HepG2 (cell line): ENCODE data around the gene GLIS2. TPM values are rescaled to one million over a fixed set of nuclear protein-coding genes. Genes with fewer than 3 reads are reported as not detected.

Experiments
- HCFC1 ChIP-seq: fragments of 150-350 bp; IDR thresholded peaks from 2 replicates; pipeline ENCODE4 v1.6.1; 2014; ENCODE audit warnings: low read depth, low read length
- ISX ChIP-seq: sonication (generic); formaldehyde crosslinking; conservative IDR thresholded peaks from 2 replicates; pipeline ENCODE4 v1.5.0; 2020; ENCODE audit warnings: missing genetic modification reagents
- JDP2 ChIP-seq: sonication (generic); formaldehyde crosslinking; IDR thresholded peaks from 2 replicates; pipeline ENCODE4 v1.8.1; 2022; ENCODE audit warnings: missing genetic modification reagents, borderline replicate concordance
- NFYC ChIP-seq: IDR thresholded peaks from 2 replicates; pipeline ENCODE4 v1.6.1; 2016; ENCODE audit warnings: missing genetic modification reagents, missing compliant biosample characterization
- PCBP2 ChIP-seq: fragments of 200-400 bp; formaldehyde crosslinking; optimal IDR thresholded peaks from 2 replicates; pipeline ENCODE3; 2018; ENCODE audit warnings: low read length, low read depth; ENCODE audit not compliant: poor library complexity, severe bottlenecking
- RBAK ChIP-seq: sonication (generic); formaldehyde crosslinking; IDR thresholded peaks from 2 replicates; pipeline ENCODE4 v1.5.1; 2020; ENCODE audit warnings: mild to moderate bottlenecking, missing genetic modification reagents
- TP53 ChIP-seq: sonication (generic); formaldehyde crosslinking; conservative IDR thresholded peaks from 2 replicates; pipeline ENCODE4 v1.4.0; 2020; ENCODE audit warnings: missing genetic modification reagents
- YY1 ChIP-seq: IDR thresholded peaks from 2 replicates; pipeline ENCODE4 v1.6.1; 2011; ENCODE audit warnings: low read length, low read depth, moderate library complexity, mild to moderate bottlenecking; ENCODE audit not compliant: insufficient read depth, insufficient replicate concordance
- ZNF143 ChIP-seq: sonication (generic); formaldehyde crosslinking; IDR thresholded peaks from 2 replicates; pipeline ENCODE4 v1.4.0; 2020; ENCODE audit warnings: missing genetic modification reagents
- ZNF354B ChIP-seq: sonication (generic); formaldehyde crosslinking; IDR thresholded peaks from 2 replicates; pipeline ENCODE4 v1.8.0; 2022; ENCODE audit warnings: mild to moderate bottlenecking, missing genetic modification reagents
- ZNF574 ChIP-seq: sonication (generic); formaldehyde crosslinking; IDR thresholded peaks from 2 replicates; pipeline ENCODE4 v1.4.0; 2020; ENCODE audit warnings: missing genetic modification reagents
- ZNF841 ChIP-seq: sonication (generic); formaldehyde crosslinking; IDR thresholded peaks from 2 replicates; pipeline ENCODE4 v1.8.1; 2023; ENCODE audit warnings: missing genetic modification reagents, borderline replicate concordance
- ZSCAN9 ChIP-seq: IDR thresholded peaks from 2 replicates; pipeline ENCODE4 v1.6.1; 2016; ENCODE audit warnings: borderline replicate concordance
- polyA plus RNA-seq, 8 experiments: library from polyadenylated mRNA; depleted of rRNA in 3 of 8; stranded (reverse) in 7 of 8; unstranded in 1 of 8; fragments of >200 nt; fragmentation: Illumina TruSeq in 4 of 8; extraction: Trizol in 4 of 8; gene quantifications; 2 replicates each; pipeline versions ENCODE4 v1.2.1 to v1.2.3, GENCODE V29; 2011 to 2016; ENCODE audit warnings: low read depth in 4 of 8, missing spikeins in 1 of 8, mixed read lengths in 1 of 8; ENCODE audit not compliant: insufficient read depth in 1 of 8
- total RNA-seq, 5 experiments: library from RNA; depleted of rRNA; stranded (reverse); fragments of >200 nt; fragmentation: Illumina TruSeq; extraction: Trizol; gene quantifications; 2 replicates each; pipeline ENCODE4 v1.2.3, GENCODE V29; 2016; ENCODE audit warnings: low read depth in 1 of 5
- TF ChIP-seq, protein P1 (sequence below): sonication (generic); formaldehyde crosslinking; IDR thresholded peaks from 2 replicates; pipeline ENCODE4; 2020; ENCODE audit warnings: missing genetic modification reagents, mild to moderate bottlenecking, borderline replicate concordance
- TF ChIP-seq, protein P2 (sequence below), 2 experiments: fragments of 450-650 bp in 1 of 2; sonication (generic) in 1 of 2; formaldehyde crosslinking in 1 of 2; IDR thresholded peaks; 2 replicates each; pipeline versions ENCODE4 v1.6.1 to v1.8.0; 2016 to 2022; ENCODE audit warnings: antibody characterized with exemption in 1 of 2, mild to moderate bottlenecking in 1 of 2, missing genetic modification reagents in 1 of 2

Gene GLIS2
- total and polyA plus RNA-seq, 2 of the 13 experiments (the other 11 are each of a cell fraction or from before 2014, with no cell fraction given): 0.28 to 0.29 TPM

GRCh38 chr16:4290236-4290830 is 25.5 kb upstream of the GLIS2 start (continued):
- TF ChIP-seq, protein P1, sequence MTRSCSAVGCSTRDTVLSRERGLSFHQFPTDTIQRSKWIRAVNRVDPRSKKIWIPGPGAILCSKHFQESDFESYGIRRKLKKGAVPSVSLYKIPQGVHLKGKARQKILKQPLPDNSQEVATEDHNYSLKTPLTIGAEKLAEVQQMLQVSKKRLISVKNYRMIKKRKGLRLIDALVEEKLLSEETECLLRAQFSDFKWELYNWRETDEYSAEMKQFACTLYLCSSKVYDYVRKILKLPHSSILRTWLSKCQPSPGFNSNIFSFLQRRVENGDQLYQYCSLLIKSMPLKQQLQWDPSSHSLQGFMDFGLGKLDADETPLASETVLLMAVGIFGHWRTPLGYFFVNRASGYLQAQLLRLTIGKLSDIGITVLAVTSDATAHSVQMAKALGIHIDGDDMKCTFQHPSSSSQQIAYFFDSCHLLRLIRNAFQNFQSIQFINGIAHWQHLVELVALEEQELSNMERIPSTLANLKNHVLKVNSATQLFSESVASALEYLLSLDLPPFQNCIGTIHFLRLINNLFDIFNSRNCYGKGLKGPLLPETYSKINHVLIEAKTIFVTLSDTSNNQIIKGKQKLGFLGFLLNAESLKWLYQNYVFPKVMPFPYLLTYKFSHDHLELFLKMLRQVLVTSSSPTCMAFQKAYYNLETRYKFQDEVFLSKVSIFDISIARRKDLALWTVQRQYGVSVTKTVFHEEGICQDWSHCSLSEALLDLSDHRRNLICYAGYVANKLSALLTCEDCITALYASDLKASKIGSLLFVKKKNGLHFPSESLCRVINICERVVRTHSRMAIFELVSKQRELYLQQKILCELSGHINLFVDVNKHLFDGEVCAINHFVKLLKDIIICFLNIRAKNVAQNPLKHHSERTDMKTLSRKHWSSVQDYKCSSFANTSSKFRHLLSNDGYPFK (CRISPR knock-in tag): no peak
- TF ChIP-seq NFYC (no peak), ZSCAN9 (no peak), PCBP2 (no peak), ZNF841 (CRISPR knock-in tag) (no peak), RBAK (CRISPR knock-in tag) (no peak), TP53 (no peak), YY1 (no peak), ZNF354B (CRISPR knock-in tag) (no peak), ZNF143 (CRISPR knock-in tag) (no peak), ZNF574 (CRISPR knock-in tag) (no peak), HCFC1 (no peak), ISX (CRISPR knock-in tag) (no peak), JDP2 (CRISPR knock-in tag) (no peak)
- TF ChIP-seq, protein P2, sequence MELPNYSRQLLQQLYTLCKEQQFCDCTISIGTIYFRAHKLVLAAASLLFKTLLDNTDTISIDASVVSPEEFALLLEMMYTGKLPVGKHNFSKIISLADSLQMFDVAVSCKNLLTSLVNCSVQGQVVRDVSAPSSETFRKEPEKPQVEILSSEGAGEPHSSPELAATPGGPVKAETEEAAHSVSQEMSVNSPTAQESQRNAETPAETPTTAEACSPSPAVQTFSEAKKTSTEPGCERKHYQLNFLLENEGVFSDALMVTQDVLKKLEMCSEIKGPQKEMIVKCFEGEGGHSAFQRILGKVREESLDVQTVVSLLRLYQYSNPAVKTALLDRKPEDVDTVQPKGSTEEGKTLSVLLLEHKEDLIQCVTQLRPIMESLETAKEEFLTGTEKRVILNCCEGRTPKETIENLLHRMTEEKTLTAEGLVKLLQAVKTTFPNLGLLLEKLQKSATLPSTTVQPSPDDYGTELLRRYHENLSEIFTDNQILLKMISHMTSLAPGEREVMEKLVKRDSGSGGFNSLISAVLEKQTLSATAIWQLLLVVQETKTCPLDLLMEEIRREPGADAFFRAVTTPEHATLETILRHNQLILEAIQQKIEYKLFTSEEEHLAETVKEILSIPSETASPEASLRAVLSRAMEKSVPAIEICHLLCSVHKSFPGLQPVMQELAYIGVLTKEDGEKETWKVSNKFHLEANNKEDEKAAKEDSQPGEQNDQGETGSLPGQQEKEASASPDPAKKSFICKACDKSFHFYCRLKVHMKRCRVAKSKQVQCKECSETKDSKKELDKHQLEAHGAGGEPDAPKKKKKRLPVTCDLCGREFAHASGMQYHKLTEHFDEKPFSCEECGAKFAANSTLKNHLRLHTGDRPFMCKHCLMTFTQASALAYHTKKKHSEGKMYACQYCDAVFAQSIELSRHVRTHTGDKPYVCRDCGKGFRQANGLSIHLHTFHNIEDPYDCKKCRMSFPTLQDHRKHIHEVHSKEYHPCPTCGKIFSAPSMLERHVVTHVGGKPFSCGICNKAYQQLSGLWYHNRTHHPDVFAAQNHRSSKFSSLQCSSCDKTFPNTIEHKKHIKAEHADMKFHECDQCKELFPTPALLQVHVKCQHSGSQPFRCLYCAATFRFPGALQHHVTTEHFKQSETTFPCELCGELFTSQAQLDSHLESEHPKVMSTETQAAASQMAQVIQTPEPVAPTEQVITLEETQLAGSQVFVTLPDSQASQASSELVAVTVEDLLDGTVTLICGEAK (IDR thresholded peaks at IDR 0.05): no peak
- TF ChIP-seq, protein P2 (CRISPR knock-in tag; IDR thresholded peaks at IDR 0.05): no peak
